ENCODE data around the gene GPR156. TPM values are rescaled to one million over a fixed set of nuclear protein-coding genes. Genes with fewer than 3 reads are reported as not detected.

Gene GPR156
- total and polyA plus RNA-seq, 10 of the 15 experiments (the other 5 are each of a cell fraction or from before 2014, with no cell fraction given), result 0.08 to 0.15 (median 0.11) TPM; not detected in 6

GRCh38 chr3:120332646-120333045, 47.6 kb upstream of the GPR156 start:
- Histone ChIP-seq H3K9ac (ENCODE audit: control insufficient read depth, insufficient read depth, low read length) (no peak overlapping the region), H3K4me2 (ENCODE audit: control insufficient read depth, insufficient read depth) (no peak overlapping the region), H3K27me3 (replicated peaks in 1 of 2; ENCODE audit: control insufficient read depth in 2 of 2, insufficient read depth in 2 of 2, low read length in 1 of 2) (no peaks in the 10 kb centered on the region), H3K4me3 (no peak overlapping the region), H4K20me1 (ENCODE audit: control insufficient read depth, insufficient read depth) (no peaks in the 10 kb centered on the region), H3K79me2 (ENCODE audit: control insufficient read depth, insufficient read depth, low read length) (peaks cover 11% of the 10 kb centered on the region), H3K27ac (ENCODE audit: control insufficient read depth, insufficient read depth) (no peak overlapping the region), H3K9me3 (replicated peaks; ENCODE audit: control insufficient read depth, insufficient read depth, low read length) (no peaks in the 10 kb centered on the region), H2AFZ (ENCODE audit: control insufficient read depth, low read depth, low read length) (no peak overlapping the region), H3K36me3 (ENCODE audit: control insufficient read depth in 2 of 2, insufficient read depth in 2 of 2, low read length in 1 of 2) (peaks cover 2 to 3% of the 10 kb centered on the region in 2 experiments; a peak in 3 of 4 replicates), H3K4me1 (ENCODE audit: control insufficient read depth, insufficient read depth, low read length) (no peaks in the 10 kb centered on the region)
- SMC1A ChIA-PET (ENCODE audit: uncharacterized antibody, unreplicated experiment), result interaction anchor here (1.0 kb wide), 1 partner anchor 85 kb away, joined by 3 read pairs; no protein-coding TSS in a partner anchor
- no TSS peak for BruUV-seq (replicated peaks)
- CTCF ChIA-PET, result interaction anchor here (1.0 to 1.5 kb wide), 2 partner anchors 9 to 13 kb away, joined by 3 to 4 read pairs; no protein-coding TSS in a partner anchor
- in situ Hi-C loops (cut with MboI) (no loop called here), intact Hi-C loops (cut with micrococcal nuclease; ENCODE audit: unreplicated experiment) (no loop called here)
- RAD21 ChIA-PET (ENCODE audit: unreplicated experiment), result no interaction called here
- DNase-seq (ENCODE audit: low read depth, low spot score) (no peak), ATAC-seq (no peak), FAIRE-seq (no peak)
- 97% methylated on average over 8 of the region's 8 CpGs for WGBS (ENCODE audit: insufficient coverage, insufficient replicate concordance, low lambda C conversion rate, missing lambda C conversion rate)
- TF ChIP-seq GATAD2B (conservative IDR thresholded peaks at IDR 0.05; ENCODE audit: low read depth), result no peak
- no peak for TF ChIP-seq BCLAF1 (IDR thresholded peaks at IDR 0.05)
- TF ChIP-seq POLR2A (IDR thresholded peaks at IDR 0.05; ENCODE audit: low read depth, low read length), result no peak
- TF ChIP-seq IKZF2 (IDR thresholded peaks at IDR 0.05), result no peak
- no peak for TF ChIP-seq ZNF384 (IDR thresholded peaks at IDR 0.05; ENCODE audit: borderline replicate concordance, low read depth, low read length)
- no peak for TF ChIP-seq CHD2 (IDR thresholded peaks at IDR 0.05; ENCODE audit: borderline replicate concordance, low read depth, low read length)
- POLR2A ChIA-PET, result interaction anchor here (0.7 to 3.9 kb wide), 2 partner anchors 16 to 433 kb away, joined by 4 to 12 read pairs; partner anchors contain the start of gene LRRC58

Data from GM12878 (cell line).